IPS-15b (cell line): ENCODE results near the gene PTGR2.
"Not testable (repeated sequence)": the region's sequence is repeated elsewhere in the genome, so short reads cannot be mapped to it uniquely, and the experiment has no call there.

Experiments
- H3K27me3 ChIP-seq: one replicate; pipeline ENCODE4 v1.6.1; 2013; ENCODE audit warnings: low read length; ENCODE audit not compliant: control insufficient read depth, insufficient read depth
- H3K36me3 ChIP-seq: one replicate; pipeline ENCODE4 v1.6.1; 2013; ENCODE audit warnings: low read length; ENCODE audit not compliant: control insufficient read depth, insufficient read depth
- H3K4me1 ChIP-seq: one replicate; pipeline ENCODE4 v1.6.1; 2013; ENCODE audit warnings: mild to moderate bottlenecking, low read length; ENCODE audit not compliant: control insufficient read depth, insufficient read depth
- H3K4me3 ChIP-seq: one replicate; pipeline ENCODE4 v1.5.1; 2013; ENCODE audit warnings: low read depth, low read length
- H3K9ac ChIP-seq: one replicate; pipeline ENCODE4 v1.6.1; 2013; ENCODE audit warnings: low read depth, mild to moderate bottlenecking, low read length
- H3K9me3 ChIP-seq: one replicate; pipeline ENCODE4 v1.6.1; 2013; ENCODE audit warnings: mild to moderate bottlenecking, low read length; ENCODE audit not compliant: control insufficient read depth, insufficient read depth

The PTGR2 gene

DNA sequence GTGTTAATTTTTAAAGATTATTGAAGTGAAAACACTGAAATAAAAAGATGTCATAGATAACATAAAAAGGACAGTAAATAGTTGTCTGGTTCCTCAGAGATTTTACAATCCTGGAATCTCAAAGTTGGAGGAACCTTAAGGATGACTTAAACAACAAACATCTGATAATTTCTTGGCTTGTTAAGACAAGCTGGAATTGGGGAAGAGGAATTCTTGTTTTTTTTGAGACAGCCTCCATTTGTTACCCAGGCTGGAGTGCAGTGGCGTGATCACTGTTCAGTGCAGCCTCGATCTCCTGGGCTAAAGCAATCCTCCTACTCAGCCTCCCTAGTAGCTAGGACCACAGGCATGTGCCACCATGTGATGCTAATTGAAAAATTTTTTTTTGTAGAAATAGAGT lies 37.3 kb downstream of the PTGR2 start:
- H3K36me3 ChIP-seq = no peaks in the 10 kb centered on the region
- H3K27me3 ChIP-seq = no peaks in the 10 kb centered on the region
- H3K9me3 ChIP-seq = no peaks in the 10 kb centered on the region
- H3K4me1 ChIP-seq = no peaks in the 10 kb centered on the region
- no peak overlapping the region for H3K4me3 ChIP-seq
- no peak overlapping the region for H3K9ac ChIP-seq

GRCh38 chr14:73889376-73889775 lies 37.7 kb downstream of the PTGR2 start:
- H3K4me1 ChIP-seq = no peaks in the 10 kb centered on the region
- H3K36me3 ChIP-seq = no peaks in the 10 kb centered on the region
- H3K9ac ChIP-seq = no peak overlapping the region
- no peaks in the 10 kb centered on the region for H3K27me3 ChIP-seq
- no peaks in the 10 kb centered on the region for H3K9me3 ChIP-seq
- H3K4me3 ChIP-seq = no peak overlapping the region

- not testable (repeated sequence) for H3K9ac ChIP-seq, H3K4me1 ChIP-seq, H3K4me3 ChIP-seq, H3K27me3 ChIP-seq, H3K9me3 ChIP-seq
- H3K36me3 ChIP-seq = peaks cover 10% of the 10 kb centered on the region
Observed at GRCh38 chr14:73894180-73894687, 42.6 kb downstream of the PTGR2 start.

DNA sequence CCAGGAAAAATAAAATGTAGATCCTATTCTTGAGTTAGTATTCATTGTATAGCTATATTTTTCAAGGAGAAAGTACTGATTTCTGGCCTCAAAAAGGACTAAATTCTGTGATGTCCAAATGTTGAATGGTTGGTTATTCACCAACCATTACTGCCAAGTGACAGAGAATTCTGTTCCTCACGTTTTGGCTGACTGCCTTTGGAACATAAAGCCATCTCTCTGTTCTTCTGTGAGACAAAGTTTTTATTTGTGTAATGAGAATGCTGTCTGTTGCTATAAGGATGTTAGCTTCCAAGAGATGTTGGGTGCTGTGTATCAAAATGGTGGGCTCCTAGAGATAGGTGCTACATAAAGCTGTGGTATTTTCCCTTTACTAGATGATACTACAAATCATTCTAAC lies 44.3 kb downstream of the PTGR2 start:
- Histone ChIP-seq H3K27me3 (no peaks in the 10 kb centered on the region), H3K9ac (no peak overlapping the region), H3K4me3 (no peak overlapping the region), H3K36me3 (peaks cover 13% of the 10 kb centered on the region), H3K9me3 (no peaks in the 10 kb centered on the region), H3K4me1 (no peaks in the 10 kb centered on the region)

DNA sequence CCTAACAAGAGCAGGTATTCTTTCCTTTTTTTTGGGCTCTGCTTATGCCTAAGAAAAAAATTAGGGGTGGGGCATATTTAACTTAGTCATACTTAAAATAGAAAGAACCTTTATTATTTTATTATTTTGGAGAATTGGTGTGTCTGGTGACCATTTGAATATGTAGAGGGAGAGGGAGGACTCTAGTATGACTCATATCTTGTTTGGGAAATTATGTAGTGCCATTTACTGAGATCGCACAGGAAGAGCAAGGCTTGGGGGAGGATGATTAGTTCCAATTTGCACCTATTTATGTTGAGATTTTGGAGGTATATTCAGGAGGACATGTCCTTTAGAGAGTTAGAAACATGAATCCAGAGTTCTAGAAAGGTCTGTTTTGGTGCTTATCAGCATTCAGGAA lies 44.9 kb downstream of the PTGR2 start:
- Histone ChIP-seq H3K4me1 (no peaks in the 10 kb centered on the region), H3K4me3 (no peak overlapping the region), H3K9ac (no peak overlapping the region), H3K9me3 (no peaks in the 10 kb centered on the region), H3K27me3 (no peaks in the 10 kb centered on the region), H3K36me3 (peaks cover 13% of the 10 kb centered on the region)

DNA sequence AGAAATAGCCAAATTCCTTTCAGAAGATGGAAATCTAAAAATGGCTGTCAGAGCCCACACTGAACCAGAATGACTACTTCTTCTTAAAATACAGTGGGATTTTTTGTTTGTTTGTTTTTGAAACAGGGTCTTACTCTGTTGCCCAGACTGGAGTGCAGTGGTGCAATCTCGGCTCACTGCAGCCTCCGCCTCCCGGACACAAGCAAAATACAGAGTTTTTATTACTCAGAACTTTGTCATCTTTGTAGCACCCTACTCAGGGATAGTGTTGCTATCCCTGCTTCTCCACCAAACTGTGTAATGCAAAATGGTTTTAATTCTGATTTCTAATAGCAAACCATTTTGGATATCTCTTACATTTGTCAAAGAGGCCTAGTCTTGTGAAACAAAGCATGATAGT lies 51.4 kb downstream of the PTGR2 start:
- no peak overlapping the region for H3K9ac ChIP-seq
- no peaks in the 10 kb centered on the region for H3K9me3 ChIP-seq
- H3K27me3 ChIP-seq = no peaks in the 10 kb centered on the region
- no peaks in the 10 kb centered on the region for H3K4me1 ChIP-seq
- H3K4me3 ChIP-seq = no peak overlapping the region
- peaks cover 9% of the 10 kb centered on the region for H3K36me3 ChIP-seq

- H3K9ac ChIP-seq = no peak overlapping the region
Observed at GRCh38 chr14:73909681-73910080, 58.0 kb downstream of the PTGR2 start.

DNA sequence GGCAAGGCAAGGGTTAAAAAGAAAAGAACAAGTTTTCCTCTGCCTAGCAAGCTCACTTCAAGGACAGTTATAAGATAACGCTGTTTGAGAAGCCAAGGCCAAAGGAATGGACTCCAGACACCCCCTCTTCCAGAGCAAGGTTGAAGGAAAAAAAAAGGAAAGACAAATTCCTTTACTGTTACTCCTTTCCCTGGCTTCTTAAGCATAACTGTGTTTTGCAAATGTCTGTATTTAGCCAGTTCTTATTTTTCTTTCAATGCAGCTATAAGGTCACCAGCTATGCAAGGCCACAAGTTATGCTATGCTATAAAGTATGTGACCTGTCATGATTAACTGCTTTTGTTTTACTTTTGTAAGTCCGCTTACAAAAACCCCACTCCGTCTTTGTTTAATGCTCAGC lies 61.6 kb downstream of the PTGR2 start:
- H3K9ac ChIP-seq = no peak overlapping the region
- no peaks in the 10 kb centered on the region for H3K9me3 ChIP-seq
- no peak overlapping the region for H3K4me3 ChIP-seq
- H3K36me3 ChIP-seq = no peaks in the 10 kb centered on the region
- no peaks in the 10 kb centered on the region for H3K4me1 ChIP-seq
- H3K27me3 ChIP-seq = no peaks in the 10 kb centered on the region

More at GRCh38 chr14:73909681-73910080, 58.0 kb downstream of the PTGR2 start:
- Histone ChIP-seq H3K4me1 (no peaks in the 10 kb centered on the region), H3K27me3 (no peaks in the 10 kb centered on the region), H3K9me3 (no peaks in the 10 kb centered on the region), H3K36me3 (peaks cover 6% of the 10 kb centered on the region), H3K4me3 (no peak overlapping the region)

DNA sequence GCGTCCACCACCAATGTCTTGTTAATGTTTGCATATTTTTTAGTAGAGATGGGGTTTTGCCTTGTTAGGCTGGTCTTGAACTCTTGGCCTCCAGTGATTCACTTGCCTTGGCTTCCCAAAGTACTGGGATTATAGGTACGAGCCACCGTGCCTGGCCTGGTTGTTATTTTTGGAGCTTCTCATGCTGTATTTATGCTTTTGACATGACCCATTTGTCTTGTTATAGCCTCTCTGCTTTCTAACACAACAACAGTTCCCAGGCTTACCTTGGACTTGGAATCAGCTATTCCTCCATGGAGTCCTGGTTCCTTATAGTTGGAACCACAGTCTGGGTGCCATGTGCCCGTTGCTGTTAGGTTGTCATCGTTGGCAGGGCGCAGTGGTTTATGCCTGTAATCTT lies 64.7 kb downstream of the PTGR2 start:
- peaks cover 4% of the 10 kb centered on the region for H3K36me3 ChIP-seq
- no peak overlapping the region for H3K4me3 ChIP-seq

DNA sequence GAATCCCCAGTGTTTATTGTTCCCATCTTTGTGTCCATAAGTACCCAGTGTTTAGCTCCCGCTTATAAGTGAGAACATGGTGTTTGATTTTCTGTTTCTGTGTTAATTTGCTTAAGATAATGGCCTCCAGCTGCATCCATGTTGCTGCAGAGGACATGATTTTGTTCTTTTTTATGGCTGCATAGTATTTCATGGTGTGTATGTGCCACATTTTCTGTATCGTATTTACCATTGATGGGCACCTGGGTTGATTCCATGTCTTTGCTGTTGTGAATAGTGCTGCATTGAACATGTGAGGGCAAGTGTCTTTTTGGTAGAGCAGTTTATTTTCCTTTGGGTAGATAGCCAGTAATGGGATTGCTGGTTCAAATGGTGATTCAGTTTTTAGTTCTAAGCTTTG lies 67.8 kb downstream of the PTGR2 start:
- not testable (repeated sequence) for H3K9me3 ChIP-seq, H3K9ac ChIP-seq, H3K27me3 ChIP-seq, H3K4me1 ChIP-seq, H3K4me3 ChIP-seq, H3K36me3 ChIP-seq

More for the DNA sequence above, 64.7 kb downstream of the PTGR2 start:
- H3K27me3 ChIP-seq = no peaks in the 10 kb centered on the region
- H3K4me1 ChIP-seq = no peaks in the 10 kb centered on the region
- H3K9me3 ChIP-seq = no peaks in the 10 kb centered on the region
- H3K9ac ChIP-seq = no peak overlapping the region

- H3K9ac ChIP-seq = no peak overlapping the region
- no peak overlapping the region for H3K4me3 ChIP-seq
- no peaks in the 10 kb centered on the region for H3K4me1 ChIP-seq
- H3K36me3 ChIP-seq = peaks cover 10% of the 10 kb centered on the region
- no peaks in the 10 kb centered on the region for H3K9me3 ChIP-seq
- H3K27me3 ChIP-seq = no peaks in the 10 kb centered on the region
Observed at GRCh38 chr14:73924337-73924736, 72.7 kb downstream of the PTGR2 start.
